ENCODE data around the gene BAIAP2L2.

- TF ChIP-seq NFE2L2 (IDR thresholded peaks at IDR 0.05; ENCODE audit: low read depth, low read length) (no peak), CTCF (conservative IDR thresholded peaks at IDR 0.05; ENCODE audit: low read depth, low read length) (no peak), ELK1 (IDR thresholded peaks at IDR 0.05; ENCODE audit: borderline replicate concordance, low read depth, low read length) (no peak), CEBPB (IDR thresholded peaks at IDR 0.05; ENCODE audit: low read depth, low read length) (no peak), RAD21 (IDR thresholded peaks at IDR 0.05; ENCODE audit: low read length) (no peak), POLR2A (IDR thresholded peaks at IDR 0.05; ENCODE audit: low read depth, low read length) (no peak), RCOR1 (IDR thresholded peaks at IDR 0.05; ENCODE audit: insufficient replicate concordance, low read length) (no peak), MAZ (IDR thresholded peaks at IDR 0.05; ENCODE audit: borderline replicate concordance, low read depth, low read length) (no peak), BHLHE40 (IDR thresholded peaks at IDR 0.05; ENCODE audit: low read depth, low read length) (no peak)
These were observed 24.3 kb downstream of the BAIAP2L2 start for GRCh38 chr22:38086001-38086845.

Measured in IMR-90 (cell line).